NCI-H1092 (cell line): Measurements from ENCODE around the gene RARG.
"Not testable (repeated sequence)": the region's sequence is repeated elsewhere in the genome, so short reads cannot be mapped to it uniquely, and the experiment has no call there.

Experiments
- DNase-seq: peaks from one replicate; lab custom pipeline; 2025; lab: John Stamatoyannopoulos, UW

The RARG gene

DNA sequence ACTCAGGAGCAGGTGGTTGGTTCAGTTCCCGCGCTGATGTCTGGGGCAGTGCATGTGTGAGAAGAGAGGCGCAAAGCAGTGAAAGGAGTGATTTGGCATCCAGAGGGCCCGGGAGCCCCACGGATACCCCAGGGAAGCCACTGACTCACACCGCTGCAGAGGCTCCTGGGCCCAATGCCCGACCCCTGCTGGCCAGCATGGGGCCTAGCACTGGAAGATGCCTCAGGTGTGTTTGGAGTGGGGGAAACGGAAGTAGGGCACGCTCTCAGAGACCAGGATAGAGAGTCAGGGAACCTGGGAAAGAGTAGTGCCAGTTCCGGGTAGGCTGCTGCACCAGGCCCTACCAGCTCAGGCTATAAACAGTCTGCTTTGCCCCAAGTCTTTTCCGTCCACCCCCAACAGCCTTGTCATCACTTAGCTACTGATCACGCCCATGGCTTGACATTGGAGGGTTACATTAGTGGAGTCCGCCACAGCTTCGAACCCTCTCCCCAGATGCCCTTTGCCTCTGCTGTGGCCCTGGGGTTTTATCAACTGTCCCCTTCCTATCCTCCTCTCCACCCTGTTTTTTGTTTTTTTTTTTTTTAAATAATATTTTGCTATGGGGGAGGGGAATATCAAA, 41.8 kb downstream of the RARG start:
- no peak for DNase-seq

DNA sequence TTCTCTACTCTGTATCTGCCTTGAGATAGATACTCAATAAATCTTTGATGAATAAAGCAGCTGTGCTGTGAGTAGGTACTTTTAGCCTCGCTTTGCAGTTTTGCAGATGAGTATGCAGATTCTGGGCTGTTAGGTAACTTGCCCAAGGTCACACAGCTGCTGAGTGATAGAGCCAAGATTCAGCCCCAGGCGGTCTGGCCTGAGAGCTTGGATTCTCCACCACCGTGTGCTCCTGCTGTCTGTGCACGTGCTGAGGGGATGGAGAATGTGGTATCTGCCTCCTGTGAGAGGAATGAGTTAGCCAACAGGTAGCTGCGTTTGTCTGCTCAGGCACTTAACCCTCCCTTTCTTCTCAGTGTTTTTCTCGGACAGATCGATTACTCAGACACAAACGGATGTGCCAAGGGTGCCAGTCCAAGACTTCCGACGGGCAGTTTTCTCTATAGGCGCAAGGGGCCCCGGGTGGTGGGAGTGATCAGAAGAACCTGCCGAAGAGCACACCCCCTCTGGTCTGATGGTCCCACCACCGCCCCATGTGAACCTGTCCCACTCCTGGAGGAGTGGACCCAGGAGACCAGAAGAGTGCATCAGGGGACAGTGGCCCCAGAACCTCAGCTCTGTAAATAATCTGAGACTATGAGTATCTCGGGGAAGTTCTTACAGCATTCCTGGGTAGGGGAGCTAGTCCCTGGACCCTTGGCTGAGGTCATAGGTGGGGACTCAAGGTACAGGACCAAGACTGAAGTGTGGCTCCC, 44.7 kb downstream of the RARG start:
- no peak for DNase-seq

DNA sequence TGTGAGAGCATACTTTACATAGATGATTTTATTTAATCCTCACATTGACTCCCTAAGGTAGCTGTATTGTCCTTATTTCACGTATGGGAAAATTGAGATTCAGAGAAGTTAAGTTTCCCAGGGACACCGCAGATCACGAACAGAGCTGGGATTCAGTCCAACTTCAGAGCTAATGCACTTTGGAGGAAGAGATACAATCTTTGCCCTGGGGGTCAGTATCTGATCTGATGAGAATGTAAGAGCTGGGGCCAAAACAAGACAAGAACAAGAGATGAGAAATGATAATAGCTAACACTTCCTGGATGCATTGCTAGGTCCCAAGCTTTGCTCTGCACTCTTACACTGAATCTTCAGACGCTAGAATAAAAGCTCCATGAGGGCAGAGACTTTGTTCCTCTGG, 45.3 kb downstream of the RARG start:
- DNase-seq, result no peak

DNA sequence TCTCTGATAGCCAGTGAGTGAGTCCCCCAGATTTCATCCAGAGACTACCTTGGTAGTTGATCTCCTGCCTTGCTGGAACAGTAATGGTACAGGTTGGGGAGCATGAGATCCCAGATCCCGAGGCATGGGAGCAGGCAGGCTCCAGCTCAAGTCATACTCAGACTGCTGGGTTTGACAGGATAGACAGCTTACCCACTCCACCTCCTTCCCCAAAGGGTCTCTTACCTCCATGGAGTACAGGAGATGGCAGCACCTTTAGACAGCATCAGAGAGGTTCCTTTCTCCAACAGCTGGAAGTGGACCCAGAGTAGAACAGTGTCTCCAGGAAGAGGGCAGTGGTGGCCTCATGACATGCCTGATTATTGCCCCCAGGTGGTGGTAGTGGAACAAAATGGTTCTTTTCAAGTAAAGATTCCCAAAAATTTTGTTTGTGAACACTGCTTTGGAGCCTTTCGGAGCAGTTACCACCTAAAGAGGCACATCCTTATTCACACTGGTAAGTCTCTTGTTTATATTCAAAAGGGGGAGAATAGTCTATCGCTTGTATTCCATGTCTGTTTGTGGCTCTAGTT, 46.3 kb downstream of the RARG start:
- DNase-seq, result no peak

DNA sequence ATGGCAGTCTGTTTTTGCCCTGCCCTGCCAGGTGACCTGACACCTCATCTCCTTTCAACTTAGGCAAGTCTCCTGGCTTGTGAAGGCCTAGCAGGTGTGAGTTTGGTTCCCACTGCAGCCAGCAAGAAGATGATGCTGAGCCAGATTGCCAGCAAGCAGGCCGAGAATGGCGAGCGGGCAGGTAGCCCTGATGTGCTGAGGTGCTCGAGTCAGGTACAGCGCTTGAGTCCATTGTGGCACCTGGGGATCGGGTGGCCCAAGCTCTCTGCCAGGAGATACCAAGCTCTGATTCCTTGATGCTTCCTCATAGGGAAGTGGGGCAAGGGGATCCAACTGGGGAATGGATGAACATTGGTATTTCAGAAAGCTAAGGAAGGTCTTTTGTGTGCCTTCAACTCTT, 47.2 kb downstream of the RARG start:
- DNase-seq, result no peak

DNA sequence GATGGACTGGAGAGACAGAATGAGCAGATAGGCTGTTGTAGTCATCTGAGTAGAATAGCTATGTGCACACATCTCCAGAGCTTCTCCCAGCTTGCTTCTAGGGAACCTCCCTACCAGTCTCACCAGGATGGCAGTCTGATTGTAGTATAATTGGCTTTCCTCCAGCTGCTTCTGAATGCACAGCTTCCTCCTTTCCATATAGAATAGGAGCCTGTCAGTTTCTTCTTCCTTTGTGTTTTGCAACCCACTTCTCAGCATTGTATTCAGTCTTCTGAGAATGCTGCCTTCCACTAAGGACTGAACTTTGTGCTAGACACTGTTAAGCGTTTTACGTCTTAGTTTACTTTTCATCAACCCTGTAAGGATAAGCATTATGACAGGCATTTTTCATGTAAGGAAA, 49.1 kb downstream of the RARG start:
- no peak for DNase-seq

DNA sequence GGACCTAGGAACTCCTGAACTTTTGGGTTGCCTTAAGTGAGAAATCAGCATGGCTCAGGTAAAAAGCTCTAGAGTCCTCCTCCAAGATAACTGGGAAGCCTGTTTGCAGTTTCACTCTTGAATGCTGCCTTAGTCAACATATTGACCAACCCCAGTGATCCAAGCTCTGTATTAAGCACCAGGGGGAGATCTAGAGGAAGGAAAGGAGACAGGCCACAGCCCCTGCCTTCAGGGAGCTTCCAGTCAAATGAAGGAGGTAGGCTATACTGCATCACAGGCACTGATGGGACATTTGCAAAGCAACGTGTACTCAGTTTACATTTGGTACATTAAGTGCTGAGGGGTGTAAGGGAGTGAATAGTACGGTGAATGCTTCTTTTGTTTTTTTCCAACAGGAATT, 50.1 kb downstream of the RARG start:
- no peak for DNase-seq

DNA sequence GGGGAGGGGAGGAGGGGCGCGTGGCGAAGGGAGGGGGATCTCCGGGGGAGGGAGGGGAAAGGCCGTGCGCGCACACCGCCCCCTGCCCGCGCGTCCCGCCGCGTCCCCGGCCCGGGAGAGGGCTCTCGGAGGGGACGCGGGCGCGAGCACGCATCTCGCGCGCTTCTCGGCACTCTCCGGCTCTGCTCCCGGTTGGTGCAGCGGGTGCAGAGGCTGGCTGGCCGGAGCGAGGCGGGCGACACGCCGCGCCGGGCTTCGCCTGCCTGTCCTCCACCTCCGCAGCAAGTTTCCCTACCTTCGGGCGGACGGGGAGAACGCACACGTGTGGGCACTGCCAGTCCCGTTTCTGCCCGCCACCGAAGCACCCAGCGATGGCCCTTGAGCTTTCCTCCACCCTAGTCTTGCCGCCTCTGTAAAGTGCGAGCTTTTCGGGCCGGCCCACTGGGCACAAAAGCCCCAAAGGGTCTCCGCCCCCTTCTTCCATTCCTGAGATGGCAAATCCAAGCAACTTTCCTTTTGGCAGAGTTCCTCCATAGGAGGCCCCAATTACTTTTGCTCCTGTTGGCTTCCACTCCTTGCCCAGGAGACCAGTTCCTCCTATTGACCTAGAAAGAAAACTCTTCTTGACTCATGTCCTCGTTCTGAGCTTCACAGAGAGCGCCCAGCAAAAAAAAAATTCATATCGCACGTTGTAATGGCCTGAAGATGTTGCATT, 50.9 kb downstream of the RARG start:
- DNase-seq, result peak; percentile 52

DNA sequence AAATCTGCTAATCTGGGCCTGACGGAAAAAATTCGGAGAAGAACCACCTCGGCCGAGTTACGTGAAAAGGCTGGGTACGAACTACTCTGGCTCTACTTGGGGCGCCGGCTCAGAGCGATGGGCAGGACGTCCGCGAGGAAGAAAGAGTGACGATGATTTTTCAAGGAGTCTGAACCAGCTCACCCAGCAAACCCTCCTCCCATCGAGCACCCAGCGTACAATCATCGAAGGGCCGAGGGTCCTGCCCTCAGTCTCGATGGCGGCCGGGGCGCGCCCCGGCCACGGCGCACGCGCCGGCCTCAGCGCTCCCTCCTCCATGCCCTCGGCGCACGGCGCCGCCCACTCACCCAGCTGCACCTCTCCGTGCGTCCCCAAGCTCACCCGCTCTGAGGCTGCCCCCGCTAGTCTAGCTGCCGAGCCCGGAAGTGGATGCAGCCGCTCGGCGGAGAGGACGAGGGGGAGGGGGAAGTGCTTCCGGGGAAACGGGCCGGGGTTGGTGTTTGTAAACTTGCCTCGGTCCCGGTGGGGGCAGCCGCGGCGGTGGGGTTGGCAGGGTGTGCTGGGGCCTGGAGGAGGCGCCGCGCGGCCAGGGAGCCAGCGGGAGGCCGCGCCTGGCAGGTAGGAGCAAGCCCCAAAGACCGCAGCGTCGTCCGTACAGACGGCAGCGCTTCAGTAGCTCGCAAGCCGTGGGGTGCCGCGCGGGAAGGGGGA, 51.6 kb downstream of the RARG start, which contains the start of the genes CSAD and ZNF740:
Gene CSAD (minus strand): TSS at position 706 of the 711 bp plus-strand sequence. CDS start 7,455 bp downstream, outside the sequence.
Gene ZNF740 (plus strand): TSS at position 503 of the 711 bp plus-strand sequence. CDS start 1,262 bp downstream, outside the sequence.
- peak; percentile 91 for DNase-seq

DNA sequence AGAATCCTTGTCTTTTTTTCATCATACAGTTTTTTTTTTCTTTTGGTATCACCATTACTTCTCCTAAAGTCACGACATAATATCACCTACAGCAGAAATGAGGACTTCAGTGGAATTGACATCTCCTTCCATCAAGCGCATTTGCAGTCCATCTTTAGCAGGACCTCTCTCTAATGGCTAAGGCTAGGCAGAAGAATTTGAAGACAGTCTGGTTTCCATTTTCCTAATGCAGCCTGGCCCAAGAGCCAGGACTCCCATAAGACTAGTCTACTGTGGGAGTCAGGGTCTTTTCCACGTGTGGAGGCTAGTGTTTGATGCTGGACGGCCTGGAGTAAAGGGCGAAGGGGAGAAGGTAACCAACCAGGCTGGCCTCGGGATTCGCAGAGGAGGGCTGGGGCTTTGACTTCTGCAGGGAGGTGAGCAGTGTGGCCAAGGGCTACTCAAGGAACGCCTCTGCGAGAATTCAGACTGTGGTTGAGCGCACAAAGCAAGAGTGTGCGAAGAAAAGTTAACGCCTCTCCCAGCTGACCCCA, 52.3 kb downstream of the RARG start:
- DNase-seq, result no peak

DNA sequence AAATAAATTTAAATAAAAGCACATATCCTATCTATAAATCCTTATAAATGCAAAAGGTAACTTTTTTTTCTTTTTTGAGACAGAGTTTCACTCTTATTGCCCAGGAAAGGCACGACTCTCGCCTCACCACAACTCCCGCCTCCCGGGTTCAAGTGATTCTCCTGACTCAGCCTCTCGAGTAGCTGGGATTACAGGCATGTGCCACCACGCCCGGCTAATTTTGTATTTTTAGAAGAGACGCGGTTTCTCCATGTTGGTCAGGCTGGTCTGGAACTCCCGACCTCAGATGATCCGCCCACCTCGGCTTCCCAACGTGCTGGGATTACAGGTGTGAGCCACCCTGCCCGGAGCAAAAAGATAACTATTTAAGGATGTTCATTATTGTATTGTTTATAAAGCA, 53.2 kb downstream of the RARG start:
- DNase-seq, result not testable (repeated sequence)

DNA sequence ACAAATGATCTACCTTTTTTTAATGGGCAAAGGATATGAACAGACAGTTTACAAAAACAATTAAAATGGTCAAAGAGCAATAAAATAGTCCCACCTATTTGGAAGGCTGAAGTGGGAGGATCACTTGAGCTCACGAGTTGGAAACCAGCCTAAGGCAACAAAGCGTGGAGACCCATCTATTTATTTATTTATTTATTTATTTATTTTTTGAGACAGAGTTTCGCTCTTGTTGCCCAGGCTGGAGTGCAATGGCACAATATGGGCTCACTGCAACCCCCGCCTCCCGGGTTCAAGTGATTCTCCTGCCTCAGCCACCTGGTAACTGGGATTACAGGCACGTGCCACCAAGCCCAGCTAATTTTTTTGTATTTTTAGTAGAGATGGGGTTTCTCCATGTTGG, 54.6 kb downstream of the RARG start:
- not testable (repeated sequence) for DNase-seq

DNA sequence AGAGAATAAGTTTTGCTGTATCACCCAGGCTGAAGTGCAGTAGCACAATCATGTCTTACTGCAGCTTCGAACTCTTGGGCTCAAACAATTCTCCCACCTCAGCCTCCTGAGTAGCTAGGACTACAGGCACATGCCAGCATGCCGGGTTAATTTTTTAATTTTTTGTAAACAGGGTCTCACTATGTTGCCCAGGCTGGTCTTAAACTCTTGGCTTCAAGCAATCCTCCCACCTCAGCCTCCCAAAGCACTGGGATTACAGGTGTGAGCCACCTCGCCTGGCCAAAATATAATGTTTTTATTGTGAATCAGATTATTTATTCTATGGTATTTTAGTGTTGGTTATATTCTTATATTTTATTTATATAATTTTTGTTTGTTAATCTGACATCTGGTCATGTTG, 55.3 kb downstream of the RARG start:
- no peak for DNase-seq

DNA sequence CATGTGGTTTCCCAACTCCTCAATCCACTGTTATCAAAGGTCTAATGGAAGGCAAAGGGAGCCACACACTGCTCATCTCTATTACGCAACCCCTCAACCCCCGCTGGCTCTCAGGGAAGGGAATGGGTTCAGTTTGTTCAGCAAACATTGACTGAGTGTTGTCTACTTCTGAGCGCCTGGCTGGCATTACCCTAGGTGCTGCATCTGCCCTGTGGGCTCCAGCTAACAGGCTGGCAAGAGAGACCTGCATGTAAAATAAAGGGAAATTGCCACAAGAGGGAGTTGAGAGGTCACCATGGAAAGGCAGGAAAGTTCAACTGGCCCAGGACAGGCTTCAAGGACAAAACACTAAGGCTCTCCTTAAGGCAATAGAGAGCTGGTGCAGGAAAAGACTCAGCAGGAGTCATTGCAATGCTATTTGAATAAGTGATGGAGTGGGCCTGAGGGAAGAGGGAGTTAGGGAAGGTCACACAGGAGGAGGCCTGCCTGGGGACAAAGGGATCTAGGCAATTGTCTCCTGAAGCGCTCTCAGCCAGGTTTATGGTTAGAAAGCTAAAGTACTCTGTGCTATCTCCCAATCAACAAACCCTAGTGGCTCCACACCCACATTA, 57.0 kb downstream of the RARG start:
- DNase-seq, result peak; percentile 69

DNA sequence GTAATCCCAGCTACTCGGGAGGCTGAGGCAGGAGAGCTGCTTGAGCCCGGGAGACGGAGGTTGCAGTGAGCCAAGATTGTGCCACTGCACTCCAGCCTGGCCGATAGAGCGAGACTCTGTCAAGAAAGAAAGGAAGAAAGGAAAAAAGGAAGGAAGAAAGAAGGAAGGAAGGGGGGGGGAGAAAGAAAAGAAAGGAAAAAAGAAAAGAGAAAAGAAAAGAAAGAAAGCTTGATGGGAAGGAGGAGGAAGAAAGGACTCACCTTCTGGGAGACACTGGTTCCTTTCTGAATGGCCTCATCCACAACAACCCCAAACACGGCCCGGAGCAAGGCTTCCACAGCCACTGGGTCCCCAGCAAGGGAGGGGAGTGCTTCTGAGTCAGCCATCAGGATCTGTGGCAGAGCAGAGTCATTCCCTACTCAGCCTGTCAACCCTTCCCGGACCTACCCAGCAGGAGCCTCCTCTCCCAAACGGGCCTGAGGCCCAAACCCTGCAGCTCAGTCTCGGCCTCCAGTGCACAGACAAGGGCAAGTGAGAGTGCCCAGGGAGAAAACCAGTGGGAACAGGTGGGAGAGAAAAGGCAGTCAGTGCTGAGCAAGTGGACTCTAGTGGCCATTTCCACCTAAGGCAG, 58.8 kb downstream of the RARG start:
- no peak for DNase-seq

DNA sequence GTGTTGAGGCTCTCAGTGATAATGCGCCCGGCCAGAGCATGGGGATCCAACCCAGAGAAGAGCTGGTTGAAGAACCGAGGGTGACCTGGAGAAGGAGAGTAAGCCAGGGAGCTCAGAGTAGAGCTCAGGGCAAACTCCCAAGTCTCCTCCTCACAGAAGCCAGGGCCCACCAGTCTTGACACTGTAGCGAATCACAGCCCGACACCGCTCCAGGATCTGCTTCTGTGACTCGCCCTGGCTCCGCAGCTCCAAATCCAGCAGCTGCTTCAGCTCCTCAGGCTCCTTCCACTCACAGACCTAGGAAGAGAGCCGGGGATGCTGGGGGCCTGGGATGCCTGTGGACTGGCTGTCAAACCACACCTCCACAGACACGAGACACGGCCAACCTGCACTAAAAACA, 59.7 kb downstream of the RARG start:
- DNase-seq, result no peak

DNA sequence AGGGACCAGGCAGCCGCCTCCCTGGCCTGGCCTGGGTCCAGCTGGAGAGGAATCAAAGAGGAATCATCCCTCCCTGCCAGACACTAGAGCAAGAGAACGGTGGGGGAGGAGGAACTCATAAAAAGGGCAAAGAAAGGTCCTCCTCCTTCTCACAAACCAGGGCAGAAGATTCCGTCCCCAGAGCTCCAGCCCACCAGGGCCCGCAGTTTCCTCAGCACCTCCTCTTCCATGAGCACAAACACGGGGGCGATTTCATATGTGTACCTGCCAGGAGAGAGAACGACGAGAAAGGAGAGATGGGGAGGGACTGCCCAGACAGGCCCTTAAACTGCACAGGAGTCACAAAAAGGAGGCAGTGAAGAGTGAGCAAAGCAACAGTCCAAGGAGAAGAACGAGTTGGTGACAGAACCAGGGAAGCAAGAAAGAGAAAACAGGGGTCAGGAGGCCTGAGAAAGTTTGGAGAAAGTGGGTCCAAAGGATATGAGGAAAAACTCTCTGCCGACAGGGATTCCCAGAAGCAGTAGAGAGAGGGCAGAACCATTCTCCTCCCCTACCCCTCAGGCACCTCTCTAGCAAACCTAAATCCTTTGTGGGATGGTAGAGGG, 60.2 kb downstream of the RARG start:
- DNase-seq, result no peak

DNA sequence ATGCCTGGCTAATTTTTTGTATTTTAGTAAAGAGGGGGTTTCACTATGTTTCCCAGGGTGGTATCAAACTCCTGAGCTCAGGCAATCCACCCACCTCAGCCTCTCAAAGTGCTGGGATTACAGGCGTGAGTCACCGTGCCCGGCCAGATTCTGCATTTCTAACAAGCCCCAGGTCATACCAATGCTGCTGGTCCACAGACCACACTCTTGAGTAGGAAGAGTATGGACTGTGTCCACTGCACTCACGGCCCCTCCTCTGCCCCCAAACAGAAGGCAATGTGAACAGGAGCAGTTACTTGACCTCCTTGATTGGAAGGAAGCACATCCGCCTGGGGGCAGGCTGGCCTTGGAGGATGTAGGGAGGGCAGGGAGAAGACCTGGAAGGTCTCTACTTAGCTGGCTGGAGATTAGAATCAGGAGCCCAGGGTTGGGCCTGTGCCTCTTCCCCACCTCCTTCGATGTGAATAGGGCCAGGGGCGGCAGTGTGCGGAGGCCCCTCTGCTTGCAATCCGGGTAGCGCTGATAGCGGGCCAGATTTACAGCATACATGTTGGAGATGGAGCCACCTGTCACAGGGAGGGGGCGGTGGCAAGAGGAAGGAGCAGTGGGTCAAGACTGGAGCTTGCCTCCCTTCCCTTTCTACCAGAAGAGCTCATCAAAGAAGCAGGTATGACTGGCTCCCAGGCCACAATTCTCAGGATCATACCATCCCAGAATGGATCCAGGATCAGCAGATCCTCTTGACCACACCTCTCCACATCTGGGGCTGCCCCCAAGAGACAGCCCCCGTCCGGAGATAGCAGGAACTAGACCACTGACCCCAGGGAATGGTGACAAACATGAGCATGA, 60.9 kb downstream of the RARG start:
- DNase-seq, result no peak

DNA sequence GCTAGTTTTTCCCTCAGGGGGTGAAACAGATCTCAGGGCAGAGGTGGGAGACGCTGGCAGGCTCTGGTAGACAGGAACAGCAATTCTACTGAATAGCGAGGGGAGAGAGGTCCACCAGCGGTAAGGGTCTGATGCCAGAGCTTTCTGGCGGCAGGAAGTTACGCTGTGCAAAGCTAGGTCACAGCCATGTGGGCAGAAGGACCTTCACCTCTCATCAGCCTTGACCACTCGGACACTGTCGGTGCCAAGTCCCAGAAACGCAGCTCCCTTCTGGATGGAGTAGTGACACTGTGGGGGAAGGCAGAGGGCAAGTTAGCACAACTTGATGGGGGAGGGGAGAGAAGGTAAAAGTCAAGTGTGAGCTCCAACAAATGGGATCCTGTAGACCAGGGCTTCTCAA, 61.8 kb downstream of the RARG start:
- DNase-seq, result no peak
